GM11168 (cell line): ENCODE data around the gene DAPK1.
"Not testable (repeated sequence)": the region's sequence is repeated elsewhere in the genome, so short reads cannot be mapped to it uniquely, and the experiment has no call there.

Experiments
- in situ Hi-C: fragments of 300-500 bp; cut with MboI; formaldehyde crosslinking; loops from one replicate; pipeline ENCODE4 v1.12.0; 2022; ENCODE audit warnings: low sequenced_read_pairs; ENCODE audit not compliant: unreplicated experiment

Gene DAPK1

DNA sequence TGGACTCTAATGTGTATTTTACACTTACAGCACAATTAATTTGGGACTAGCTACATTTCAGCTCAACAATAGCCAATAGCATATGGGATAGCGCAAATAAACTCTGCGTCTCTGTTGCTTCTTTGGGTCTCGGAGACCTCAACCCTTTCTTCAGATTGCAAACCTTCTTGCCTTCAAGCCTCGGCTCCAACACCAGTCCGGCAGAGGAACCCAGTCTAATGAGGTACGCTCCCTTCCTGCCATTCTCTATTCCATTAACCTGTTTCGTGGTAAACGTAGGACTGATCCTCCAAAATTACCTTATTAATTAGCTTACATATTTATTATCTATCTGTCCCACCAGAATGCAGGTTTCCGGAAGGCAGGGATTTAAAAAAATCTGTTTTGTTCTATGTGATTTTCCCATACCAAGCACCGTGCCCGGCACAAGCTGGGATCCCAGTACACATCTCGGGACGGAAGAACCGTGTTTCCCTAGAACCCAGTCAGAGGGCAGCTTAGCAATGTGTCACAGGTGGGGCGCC, 525 bp upstream of the DAPK1 start:
- in situ Hi-C loops, result no loop called here

DNA sequence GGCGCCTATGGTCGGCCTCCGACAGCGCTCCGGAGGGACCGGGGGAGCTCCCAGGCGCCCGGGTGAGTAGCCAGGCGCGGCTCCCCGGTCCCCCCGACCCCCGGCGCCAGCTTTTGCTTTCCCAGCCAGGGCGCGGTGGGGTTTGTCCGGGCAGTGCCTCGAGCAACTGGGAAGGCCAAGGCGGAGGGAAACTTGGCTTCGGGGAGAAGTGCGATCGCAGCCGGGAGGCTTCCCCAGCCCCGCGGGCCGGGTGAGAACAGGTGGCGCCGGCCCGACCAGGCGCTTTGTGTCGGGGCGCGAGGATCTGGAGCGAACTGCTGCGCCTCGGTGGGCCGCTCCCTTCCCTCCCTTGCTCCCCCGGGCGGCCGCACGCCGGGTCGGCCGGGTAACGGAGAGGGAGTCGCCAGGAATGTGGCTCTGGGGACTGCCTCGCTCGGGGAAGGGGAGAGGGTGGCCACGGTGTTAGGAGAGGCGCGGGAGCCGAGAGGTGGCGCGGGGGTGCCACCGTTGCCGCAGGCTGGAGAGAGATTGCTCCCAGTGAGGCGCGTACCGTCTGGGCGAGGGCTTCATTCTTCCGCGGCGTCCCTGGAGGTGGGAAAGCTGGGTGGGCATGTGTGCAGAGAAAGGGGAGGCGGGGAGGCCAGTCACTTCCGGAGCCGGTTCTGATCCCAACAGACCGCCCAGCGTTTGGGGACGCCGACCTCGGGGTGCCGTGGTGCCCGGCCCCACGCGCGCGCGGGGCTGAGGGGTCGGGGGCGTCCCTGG, 561 bp downstream of the DAPK1 start:
- in situ Hi-C loops, result no loop called here

DNA sequence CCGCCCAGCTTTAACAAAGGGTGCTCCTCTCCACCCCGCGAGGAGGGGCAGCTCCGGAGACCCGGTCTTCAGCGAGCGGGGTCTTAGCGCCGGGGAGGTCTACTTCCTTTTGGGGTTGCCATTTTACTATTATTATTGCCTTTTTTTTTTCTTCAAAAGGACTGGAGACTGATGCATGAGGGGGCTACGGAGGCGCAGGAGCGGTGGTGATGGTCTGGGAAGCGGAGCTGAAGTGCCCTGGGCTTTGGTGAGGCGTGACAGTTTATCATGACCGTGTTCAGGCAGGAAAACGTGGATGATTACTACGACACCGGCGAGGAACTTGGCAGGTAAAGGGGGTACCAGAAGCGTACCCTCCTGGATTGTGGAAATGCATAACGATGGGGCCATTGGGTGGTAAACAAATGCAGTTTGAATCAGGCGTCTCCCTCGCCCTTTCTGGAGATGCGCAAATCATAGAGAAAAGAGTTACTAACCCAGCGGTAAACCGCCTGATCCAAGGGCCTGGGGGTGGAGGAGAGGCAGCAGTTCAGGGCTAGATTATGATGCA, 1.2 kb downstream of the DAPK1 start:
- in situ Hi-C loops, result no loop called here

DNA sequence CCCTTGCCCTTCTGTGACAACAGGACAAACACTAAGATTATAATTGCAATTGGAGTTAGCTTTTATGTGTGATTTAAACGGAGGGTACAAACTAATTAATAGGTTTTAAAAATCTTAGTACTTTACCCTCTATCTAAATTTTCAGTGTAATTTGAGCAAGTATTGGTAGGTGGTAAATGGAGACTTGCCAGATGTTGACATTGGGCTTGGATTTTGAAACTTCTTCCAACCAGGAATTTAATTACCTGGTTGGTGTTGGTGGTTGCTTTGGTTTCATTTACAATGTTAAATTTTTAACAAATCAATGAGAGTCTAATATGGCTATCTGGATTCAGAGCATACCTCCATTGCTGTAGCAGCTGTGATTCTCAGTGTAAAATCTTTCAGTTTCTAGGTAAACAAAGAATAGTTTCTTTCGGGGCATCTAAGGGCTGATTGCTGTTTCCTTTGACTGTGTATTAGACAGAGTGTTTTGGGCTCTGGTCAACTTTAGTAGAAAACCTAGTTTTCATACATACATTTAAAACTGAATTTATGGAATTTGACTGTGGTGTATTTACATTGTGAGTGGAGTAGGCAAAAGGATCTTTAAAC, 1.9 kb downstream of the DAPK1 start:
- in situ Hi-C loops, result no loop called here

DNA sequence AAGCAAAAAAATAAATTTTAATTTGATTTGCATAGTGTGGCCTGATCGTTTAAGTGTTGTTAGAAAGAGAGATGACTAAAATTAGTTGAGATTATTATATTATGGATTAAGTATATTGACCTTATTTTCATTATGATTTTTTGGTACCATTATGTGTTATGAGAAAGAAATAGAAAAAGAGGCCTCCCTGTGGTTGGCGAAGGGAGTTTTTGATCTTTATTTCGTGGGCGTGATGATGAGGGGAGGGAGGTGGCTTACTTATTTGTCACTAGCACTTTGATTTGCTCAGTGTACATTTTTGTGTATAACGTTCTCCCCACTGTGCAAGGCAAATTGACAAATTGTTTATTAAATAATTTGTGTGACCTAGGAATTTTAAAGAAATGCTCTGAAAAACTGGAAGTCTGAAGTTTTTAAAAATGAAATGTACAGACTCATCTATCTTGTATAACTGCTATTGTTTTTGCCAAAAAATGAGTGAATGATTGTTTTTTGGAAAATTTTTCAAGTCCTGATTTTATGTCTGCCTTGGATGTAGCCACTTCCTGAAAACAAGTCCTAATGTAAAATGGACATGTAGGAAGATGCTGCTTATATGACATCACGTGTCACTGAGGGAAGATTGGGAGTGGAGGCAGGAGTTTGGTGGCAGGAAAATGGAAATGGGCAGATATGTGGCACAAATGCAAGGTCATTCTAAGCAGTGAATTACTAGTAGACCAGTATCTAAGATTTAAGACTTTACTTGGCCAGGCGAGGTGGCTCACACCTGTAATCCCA, 3.0 kb downstream of the DAPK1 start:
- in situ Hi-C loops, result no loop called here

DNA sequence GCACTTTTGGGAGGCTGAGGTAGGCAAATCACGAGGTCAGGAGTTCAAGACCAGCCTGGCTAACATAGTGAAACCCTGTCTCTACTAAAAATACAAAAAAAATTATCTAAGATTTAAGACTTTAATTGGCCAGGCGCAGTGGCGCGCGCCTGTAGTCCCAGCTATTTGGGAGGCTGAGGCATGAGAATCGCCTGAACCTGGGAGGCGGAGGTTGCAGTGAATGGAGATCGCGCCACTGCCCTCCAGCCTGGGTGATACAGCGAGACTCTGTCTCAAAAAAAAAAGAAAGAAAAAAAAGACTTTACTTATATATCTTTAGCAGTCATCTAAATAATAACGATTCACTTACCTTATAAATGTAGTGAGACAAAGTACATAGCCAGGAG, 3.6 kb downstream of the DAPK1 start:
- in situ Hi-C loops, result not testable (repeated sequence)

DNA sequence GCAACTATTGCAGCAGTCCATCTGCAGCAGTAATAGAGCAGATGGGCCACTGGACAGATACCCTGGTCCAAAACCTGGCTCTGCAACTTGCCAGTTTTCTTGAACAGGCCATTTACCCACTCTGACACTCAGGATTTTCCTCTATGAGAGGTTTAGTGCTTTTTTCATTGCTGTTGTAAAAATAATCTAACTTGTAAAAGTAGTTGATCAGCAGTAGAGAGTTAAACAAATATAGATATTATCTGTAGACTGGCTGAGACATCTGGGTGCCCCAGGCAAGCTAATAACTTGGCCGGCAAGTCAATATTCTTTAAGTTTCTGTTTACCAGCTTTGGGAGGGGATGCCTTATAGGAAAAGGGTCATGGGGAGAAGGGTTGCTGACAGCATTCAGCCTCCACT, 4.1 kb downstream of the DAPK1 start:
- in situ Hi-C loops, result no loop called here

DNA sequence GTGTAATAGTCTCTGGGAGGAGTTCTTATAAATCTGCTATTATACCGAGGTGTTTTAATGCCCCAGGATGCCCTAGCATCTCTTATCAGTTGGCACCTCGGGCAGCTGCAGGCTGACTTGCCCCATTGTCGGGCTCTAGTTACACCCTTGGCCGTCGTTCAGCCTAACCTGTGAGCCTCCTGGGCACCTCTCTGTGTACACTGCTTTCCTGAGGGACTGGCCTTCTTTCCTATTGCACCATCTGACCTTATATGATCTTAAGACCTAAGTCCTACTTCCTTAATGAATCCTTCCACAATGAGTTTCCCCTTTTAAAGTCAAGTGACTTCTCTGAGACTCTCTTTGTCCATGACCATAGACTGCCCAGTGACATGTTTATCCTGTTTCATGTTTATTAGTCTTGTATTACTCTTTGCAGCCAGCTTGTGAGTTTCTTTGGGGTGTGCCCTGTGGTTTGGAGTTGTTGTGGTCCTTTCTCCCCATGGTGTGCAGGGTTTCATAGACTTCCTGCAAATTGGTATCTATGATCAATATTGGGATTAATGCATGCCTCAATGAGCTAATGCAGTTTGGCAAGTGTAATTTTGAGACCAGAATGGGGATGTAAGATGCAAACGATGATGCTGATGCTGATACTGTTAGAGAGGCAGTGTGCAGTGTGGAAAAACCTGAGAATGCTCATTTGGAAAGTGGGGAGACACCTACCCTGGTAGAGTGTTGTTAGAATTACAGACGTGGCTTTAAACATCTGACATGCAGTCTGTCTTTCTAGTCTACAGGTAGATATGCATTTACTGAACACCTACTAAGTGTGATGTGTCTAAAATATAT, 4.9 kb downstream of the DAPK1 start:
- in situ Hi-C loops, result no loop called here

DNA sequence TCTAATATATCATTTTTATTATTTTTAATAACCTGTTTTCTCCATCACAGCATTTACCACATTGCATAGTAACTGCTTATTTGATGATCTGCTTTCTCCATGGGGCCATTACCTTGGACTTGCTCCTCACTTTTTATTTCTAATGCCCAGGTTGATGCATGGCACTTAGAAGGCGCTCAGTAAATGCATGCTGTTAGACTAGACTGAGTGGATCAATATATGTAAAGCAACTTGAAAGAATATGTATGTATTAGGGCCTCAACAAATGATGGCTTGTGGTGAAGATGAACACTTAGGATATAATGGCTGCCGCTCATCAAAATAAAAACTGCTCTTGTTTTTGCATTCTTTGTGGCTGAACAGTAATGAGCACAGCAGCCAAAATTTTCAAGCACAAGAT, 5.8 kb downstream of the DAPK1 start:
- in situ Hi-C loops, result no loop called here

DNA sequence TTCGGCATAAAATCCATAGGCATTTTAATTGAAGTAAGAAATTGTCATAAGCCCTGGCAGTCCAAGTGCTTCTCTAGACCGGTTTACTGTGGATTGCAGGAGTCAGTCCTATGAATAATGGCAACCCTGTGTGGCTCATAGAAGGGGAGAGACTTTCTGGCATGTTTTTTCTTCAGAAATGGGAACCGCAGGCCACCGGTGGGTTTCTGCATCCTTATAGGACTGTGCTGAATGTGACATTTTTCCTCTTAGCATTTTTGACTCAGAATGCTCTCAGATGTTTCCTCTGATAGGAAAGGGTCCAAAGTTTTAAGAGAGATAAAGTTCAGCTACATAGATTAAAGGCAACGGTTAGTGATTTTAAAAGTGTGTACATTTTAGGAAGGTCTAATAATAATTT, 6.3 kb downstream of the DAPK1 start:
- in situ Hi-C loops, result no loop called here

DNA sequence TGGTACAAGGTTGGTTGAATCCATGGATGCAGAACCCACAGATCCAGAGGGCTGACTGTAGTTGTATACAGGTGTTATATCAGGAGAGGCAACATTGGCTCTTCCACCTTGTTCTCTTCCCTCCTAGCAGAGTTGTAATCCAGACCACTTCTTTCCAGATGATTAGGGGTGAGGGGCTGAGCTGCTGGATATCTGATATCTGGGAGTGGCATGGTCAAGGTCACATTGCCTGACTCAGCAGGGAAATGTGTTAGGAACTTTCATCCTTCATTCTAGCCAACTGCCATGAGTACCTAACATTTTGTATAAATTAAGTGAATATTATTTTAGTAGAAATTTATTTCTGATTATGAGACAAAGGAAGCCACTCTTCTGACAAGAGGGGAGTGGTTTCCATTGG, 7.3 kb downstream of the DAPK1 start:
- in situ Hi-C loops, result no loop called here

DNA sequence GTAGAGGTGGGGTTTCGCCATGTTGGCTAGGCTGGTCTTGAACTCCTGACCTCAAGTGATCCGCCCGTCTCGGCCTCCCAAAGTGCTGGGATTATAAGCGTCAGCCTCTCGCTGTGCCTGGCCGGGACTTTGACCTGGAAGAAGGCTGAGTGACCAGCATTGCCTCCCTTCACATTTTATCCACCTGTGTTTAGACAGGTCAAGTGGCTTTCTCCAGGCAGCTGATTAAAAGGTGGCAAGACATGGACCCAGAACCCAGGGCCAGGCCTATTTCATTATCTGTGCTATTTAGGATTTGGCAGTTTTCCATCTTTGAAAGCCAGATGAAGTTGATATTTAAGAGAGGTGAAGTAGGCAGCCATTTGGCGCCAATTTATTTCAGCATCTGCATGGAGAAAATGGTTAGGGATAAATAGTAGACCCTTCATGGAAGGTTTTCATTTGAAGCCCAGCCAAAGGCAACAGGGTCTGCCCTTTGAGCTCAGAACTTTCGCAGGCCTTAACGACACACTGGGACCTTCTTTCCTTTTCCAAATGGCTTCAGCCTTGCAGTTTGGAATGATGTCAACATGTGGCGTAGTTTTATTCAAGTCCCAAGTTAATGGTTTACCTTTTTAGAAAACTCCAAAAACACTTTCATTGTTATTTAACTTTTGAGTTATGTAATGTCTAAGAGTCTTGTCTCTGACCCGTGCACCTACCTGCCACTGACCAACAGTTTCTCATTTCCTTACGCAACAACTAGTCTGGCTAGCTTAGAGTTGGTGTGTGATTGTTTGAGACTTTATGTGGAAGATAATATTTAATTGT, 8.4 kb downstream of the DAPK1 start:
- in situ Hi-C loops, result no loop called here

DNA sequence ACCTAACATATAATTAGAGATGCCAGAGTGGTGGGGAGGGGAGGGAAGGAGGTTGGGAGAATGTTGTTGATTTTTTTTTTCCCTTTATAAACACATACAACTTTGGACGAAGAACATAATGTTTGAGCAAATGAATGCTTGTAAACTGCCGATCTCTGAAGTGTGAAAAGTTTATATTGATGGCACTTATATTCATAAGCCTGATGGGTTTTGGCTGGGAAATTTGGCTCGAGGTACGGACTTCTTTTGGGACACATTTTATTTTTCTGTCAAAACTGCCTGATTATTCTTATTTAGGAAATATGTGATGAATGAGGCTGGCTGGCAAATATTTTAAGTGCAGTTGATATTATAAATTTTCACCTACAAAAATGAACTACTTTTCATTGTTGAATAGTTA, 9.9 kb downstream of the DAPK1 start:
- in situ Hi-C loops, result no loop called here

DNA sequence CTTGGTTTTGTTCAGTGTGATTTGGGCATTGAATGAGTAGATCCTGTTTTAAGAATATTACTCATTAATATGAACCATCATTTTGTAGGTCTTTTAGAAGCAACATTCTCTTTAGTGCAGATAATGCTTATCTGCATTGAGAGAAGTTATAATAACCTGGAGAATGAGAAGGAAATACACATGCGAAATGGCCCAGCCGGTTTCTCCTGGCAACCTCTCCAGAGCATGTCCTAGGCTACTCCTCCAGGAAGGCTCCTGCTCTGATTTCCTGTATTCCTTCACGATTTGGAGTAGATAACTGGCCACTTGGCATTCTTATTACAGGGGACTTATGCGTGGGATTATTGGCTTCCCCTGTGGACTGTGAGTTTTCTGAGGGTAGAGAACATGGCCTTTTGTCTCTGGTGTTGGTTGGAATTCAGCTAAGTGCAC, 12.6 kb downstream of the DAPK1 start:
- in situ Hi-C loops, result no loop called here

DNA sequence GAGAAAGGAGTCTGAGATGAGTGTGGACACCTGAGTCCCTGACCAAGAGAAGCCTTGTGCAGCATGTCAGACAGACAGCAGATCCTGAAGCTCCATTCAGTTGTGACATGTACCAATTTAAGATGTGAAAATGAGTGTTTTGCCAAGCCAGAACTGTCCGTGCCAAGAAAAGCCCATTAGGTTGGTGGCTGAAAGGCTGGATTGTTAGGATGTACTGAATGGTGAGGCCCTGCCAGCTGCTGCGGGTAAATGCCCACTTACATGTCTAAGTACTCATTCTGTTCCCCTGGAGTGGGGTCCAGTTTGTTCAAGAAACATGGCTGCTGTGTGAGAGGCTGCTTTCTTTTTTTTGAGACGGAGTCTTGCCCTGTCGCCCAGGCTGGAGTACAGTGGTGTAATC, 14.6 kb downstream of the DAPK1 start:
- in situ Hi-C loops, result no loop called here

DNA sequence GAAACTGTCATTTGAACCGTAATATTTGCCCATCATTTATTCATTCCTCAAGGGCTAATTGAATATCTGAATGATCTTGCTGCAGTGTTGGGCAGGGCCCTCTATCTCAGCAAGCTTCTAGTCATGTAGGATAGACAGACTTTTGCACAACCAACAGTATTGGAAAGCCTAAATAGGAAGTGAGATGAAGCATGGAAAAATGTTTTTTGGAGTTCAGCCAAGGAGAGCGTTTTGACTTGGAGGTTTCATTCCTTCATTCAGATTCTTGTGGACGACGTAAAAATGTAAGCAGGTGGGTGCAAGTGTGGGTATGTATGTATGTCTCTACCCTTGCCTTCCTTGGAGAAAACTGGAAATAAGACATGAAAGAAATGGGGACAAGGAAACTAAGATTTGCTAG, 15.5 kb downstream of the DAPK1 start:
- in situ Hi-C loops, result no loop called here

DNA sequence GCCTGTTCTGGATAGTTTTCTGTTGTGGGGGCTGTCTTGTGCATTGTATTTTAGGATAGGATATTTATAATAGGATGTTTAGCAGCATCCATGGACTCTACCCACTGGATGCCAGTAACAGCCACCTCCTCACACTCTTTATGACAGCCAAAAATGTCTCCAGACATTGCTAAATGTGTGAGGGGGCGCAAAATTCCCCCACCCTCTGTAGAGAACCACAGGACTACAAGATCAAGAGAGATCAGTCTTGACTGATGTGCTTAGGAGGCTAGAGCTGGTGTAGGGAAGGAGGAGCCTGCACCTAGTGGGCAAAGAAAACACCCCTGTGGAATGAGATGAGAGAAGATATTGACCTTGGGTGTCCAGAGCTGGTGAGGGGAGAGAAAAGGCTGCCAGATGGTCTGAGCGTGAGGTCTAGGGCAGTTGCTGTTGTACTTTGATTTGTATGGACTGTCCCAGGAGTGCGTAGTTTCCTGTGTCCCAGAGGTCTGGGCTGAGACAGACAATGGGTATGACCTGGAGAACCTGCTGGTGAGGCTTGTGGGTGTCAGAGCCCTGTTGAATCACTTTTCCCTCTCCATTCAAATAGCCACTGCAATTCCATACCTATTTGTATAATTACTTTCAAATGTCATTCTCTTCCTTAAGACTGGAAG, 16.3 kb downstream of the DAPK1 start:
- in situ Hi-C loops, result no loop called here

DNA sequence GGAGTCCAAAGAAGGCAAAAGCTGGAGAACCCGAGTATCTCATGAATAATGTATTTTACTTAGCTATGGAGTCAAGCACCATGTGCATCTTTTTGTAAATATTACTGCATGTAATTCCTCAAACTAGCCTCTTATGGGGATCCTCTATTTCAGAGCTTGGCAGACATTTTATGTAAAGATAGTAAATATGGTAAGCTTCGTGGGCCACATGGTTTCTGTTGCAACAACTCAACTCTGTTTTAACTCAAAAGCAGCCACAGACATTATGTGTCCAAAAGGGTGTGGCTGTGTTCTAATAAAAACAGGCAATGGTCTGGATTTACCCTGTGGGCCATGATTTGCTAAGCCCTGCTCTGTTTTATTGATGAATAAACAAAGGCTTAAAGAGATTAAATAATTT, 17.3 kb downstream of the DAPK1 start:
- in situ Hi-C loops, result no loop called here
